Body of pancreas (tissue), 4 donors: ENCODE results near the gene PPDPF. TPM values are rescaled to one million over a fixed set of nuclear protein-coding genes. Genes with fewer than 3 reads are reported as not detected.

Source experiments
- ATAC-seq: fragments of 150-250 bp; one replicate; pipeline ENCODE4 v1.9.1; 2016
- DNase-seq, 4 donors: peaks; one replicate each; pipeline ENCODE4 v3.0.0-alpha.2; 2019
- H3K27ac ChIP-seq, 4 donors: fragments of 200-600 bp; sonication (generic); 1 replicate in 3 of 4; 2 replicates in 1 of 4; pipeline versions ENCODE4 v1.5.1 to v1.6.1; 2016 to 2019; ENCODE audit warnings: mild to moderate bottlenecking in 1 of 4, mixed read lengths in 1 of 4, moderate library complexity in 1 of 4
- H3K27me3 ChIP-seq, 2 donors: fragments of 200-600 bp; sonication (generic); one replicate each; pipeline ENCODE4 v1.6.0; 2016; ENCODE audit warnings: mild to moderate bottlenecking in 1 of 2
- H3K36me3 ChIP-seq, 2 donors: fragments of 200-600 bp; sonication (generic); replicated peaks in 1 of 2; 2 replicates each; pipeline ENCODE4 v1.5.1; 2016; ENCODE audit warnings: low read depth in 2 of 2; ENCODE audit not compliant: insufficient read depth in 1 of 2
- H3K4me1 ChIP-seq: fragments of 200-600 bp; sonication (generic); one replicate; pipeline ENCODE4 v1.6.0; 2016
- H3K4me3 ChIP-seq, 2 donors: fragments of 200-600 bp; sonication (generic); 1 replicate in 1 of 2; 2 replicates in 1 of 2; pipeline ENCODE4 v1.5.1; 2016 to 2019
- H3K9me3 ChIP-seq, 3 donors: fragments of 200-600 bp; sonication (generic); 1 replicate in 2 of 3; 2 replicates in 1 of 3; pipeline ENCODE4 v1.5.1; 2016
- CTCF ChIP-seq, 7 experiments: fragments of 450-650 bp in 4 of 7; fragments of 200-600 bp in 3 of 7; sonication (generic) in 3 of 7; IDR thresholded peaks; one replicate each; pipeline ENCODE4 v1.5.1; 2016 to 2019; ENCODE audit warnings: antibody characterized with exemption in 7 of 7
- POLR2A ChIP-seq, 3 donors: fragments of 450-650 bp; IDR thresholded peaks; one replicate each; pipeline ENCODE4 v1.6.1; 2016; ENCODE audit warnings: antibody characterized with exemption in 3 of 3, mild to moderate bottlenecking in 2 of 3
- WGBS, 2 donors: methylation state at CpG; one replicate each; pipeline ENCODE4 v1.1.5; 2017; 5-methylcytosine and 5-hydroxymethylcytosine counted together
- intact Hi-C: fragments of 100-400 bp; cut with DNase I; formaldehyde crosslinking; loops from one replicate; pipeline ENCODE4 v1.15.1; 2023
- total RNA-seq, 2 donors: library from RNA; depleted of rRNA; stranded (reverse); fragments of >200 nt; gene quantifications; one replicate each; pipeline ENCODE4 v1.1.0, GENCODE V29; 2016

Gene PPDPF
- total RNA-seq, 2 donors from 2014 or later = 69.9 to 106 TPM

GRCh38 chr20:63491635-63492230 is 28.8 kb upstream of the PPDPF start:
- no peaks in the 10 kb centered on the region for H3K36me3 ChIP-seq
- no peaks in the 10 kb centered on the region for H3K9me3 ChIP-seq
- DNase-seq (no peak), ATAC-seq (no peak)
- TF ChIP-seq CTCF (IDR thresholded peaks at IDR 0.05) (no peak), POLR2A (IDR thresholded peaks at IDR 0.05) (no peak)
- H3K4me3 ChIP-seq = no peak overlapping the region
- WGBS, 2 donors = 41 to 47% methylated on average over 4 of the region's 4 CpGs
- H3K4me1 ChIP-seq = peaks cover 10% of the 10 kb centered on the region
- no peaks in the 10 kb centered on the region for H3K27me3 ChIP-seq
- intact Hi-C loops = no loop called here
- no peak overlapping the region for H3K27ac ChIP-seq

- ATAC-seq = no peak
- TF ChIP-seq CTCF (IDR thresholded peaks at IDR 0.05) = no peak
- TF ChIP-seq POLR2A (IDR thresholded peaks at IDR 0.05) = no peak
- peaks cover 0 to 6% of the 10 kb centered on the region in 2 donors for H3K27me3 ChIP-seq
- 74 to 84% methylated on average over 2 of the region's 2 CpGs for WGBS, 2 donors
- no peaks in the 10 kb centered on the region for H3K36me3 ChIP-seq
- DNase-seq = no peak
- H3K9me3 ChIP-seq = no peaks in the 10 kb centered on the region
- no peak overlapping the region for H3K27ac ChIP-seq
- intact Hi-C loops = no loop called here
- H3K4me1 ChIP-seq = peaks cover 13% of the 10 kb centered on the region
- H3K4me3 ChIP-seq = no peak overlapping the region
Observed at GRCh38 chr20:63492518-63492917, 28.0 kb upstream of the PPDPF start.

- H3K4me1 ChIP-seq = peaks cover 17% of the 10 kb centered on the region
- peaks cover 0 to 6% of the 10 kb centered on the region in 2 donors for H3K27me3 ChIP-seq
- H3K4me3 ChIP-seq = no peak overlapping the region
- H3K27ac ChIP-seq = no peak overlapping the region
- ATAC-seq = no peak
- H3K36me3 ChIP-seq = no peaks in the 10 kb centered on the region
- 88 to 91% methylated on average over 5 to 14 of the region's 14 CpGs for WGBS, 2 donors
- intact Hi-C loops = no loop called here
- no peak for DNase-seq
- no peaks in the 10 kb centered on the region for H3K9me3 ChIP-seq
- no peak for TF ChIP-seq CTCF (IDR thresholded peaks at IDR 0.05)
- TF ChIP-seq POLR2A (IDR thresholded peaks at IDR 0.05) = no peak
Observed at GRCh38 chr20:63492982-63493381, 27.6 kb upstream of the PPDPF start.

GRCh38 chr20:63493563-63494020 is 27.0 kb upstream of the PPDPF start:
- H3K27ac ChIP-seq = no peak overlapping the region
- no peak for TF ChIP-seq POLR2A (IDR thresholded peaks at IDR 0.05)
- H3K27me3 ChIP-seq = peaks cover 0 to 6% of the 10 kb centered on the region in 2 donors
- WGBS, 2 donors = 10 to 58% methylated on average over 2 to 13 of the region's 13 CpGs
- H3K36me3 ChIP-seq = no peaks in the 10 kb centered on the region
- ATAC-seq = no peak
- H3K4me3 ChIP-seq = no peak overlapping the region
- DNase-seq = no peak
- H3K4me1 ChIP-seq = peaks cover 23% of the 10 kb centered on the region
- intact Hi-C loops = no loop called here
- no peaks in the 10 kb centered on the region for H3K9me3 ChIP-seq

- Histone ChIP-seq H3K36me3 (no peaks in the 10 kb centered on the region), H3K27me3 (peaks cover 0 to 6% of the 10 kb centered on the region in 2 donors), H3K27ac (no peak overlapping the region), H3K9me3 (no peaks in the 10 kb centered on the region), H3K4me3 (no peak overlapping the region), H3K4me1 (peaks cover 26% of the 10 kb centered on the region)
- intact Hi-C loops = no loop called here
- DNase-seq (no peak), ATAC-seq (no peak)
- whole genome bisulfite sequencing, 2 donors = 62 to 75% methylated on average over 4 to 7 of the region's 7 CpGs
- no peak for TF ChIP-seq POLR2A (IDR thresholded peaks at IDR 0.05)
Observed at GRCh38 chr20:63494084-63494419, 26.5 kb upstream of the PPDPF start.
